Heart right ventricle (tissue), 16 donors: Measurements from ENCODE around the gene CARD18. TPM values are rescaled to one million over a fixed set of nuclear protein-coding genes. Genes with fewer than 3 reads are reported as not detected.

ENCODE experiments used
- ATAC-seq, 8 donors: fragments of 200-7000 bp; cut with Tn5 transposase; one replicate each; pipeline ENCODE4 v1.9.1; 2020; ENCODE audit warnings: mild to moderate bottlenecking in 8 of 8, moderate library complexity in 8 of 8, moderate number of reproducible peaks in 1 of 8
- DNase-seq, 2 donors: peaks; one replicate each; pipeline ENCODE4 v3.0.0-alpha.2; 2020
- H3K27ac ChIP-seq, 10 donors: fragments of 200-600 bp; sonication (generic) in 2 of 10; one replicate each; pipeline versions ENCODE4 v1.5.0 to v1.8.0; 2020 to 2022; ENCODE audit warnings: mild to moderate bottlenecking in 3 of 10
- H3K27me3 ChIP-seq, 7 donors: fragments of 200-600 bp; one replicate each; pipeline ENCODE4 v1.8.0; 2021 to 2022; ENCODE audit warnings: mild to moderate bottlenecking in 2 of 7
- H3K36me3 ChIP-seq, 9 donors: fragments of 200-600 bp; sonication (generic) in 1 of 9; one replicate each; pipeline versions ENCODE4 v1.5.0 to v1.8.0; 2020 to 2022; ENCODE audit warnings: mild to moderate bottlenecking in 2 of 9
- H3K4me1 ChIP-seq, 9 donors: fragments of 200-600 bp; sonication (generic) in 1 of 9; one replicate each; pipeline versions ENCODE4 v1.5.0 to v1.8.0; 2020 to 2022; ENCODE audit warnings: mild to moderate bottlenecking in 4 of 9
- H3K4me3 ChIP-seq, 10 donors: fragments of 200-600 bp; sonication (generic) in 2 of 10; one replicate each; pipeline versions ENCODE4 v1.5.0 to v1.8.0; 2020 to 2022; ENCODE audit warnings: mild to moderate bottlenecking in 7 of 10, moderate library complexity in 2 of 10
- H3K9me3 ChIP-seq, 11 donors: fragments of 200-600 bp in 10 of 11; sonication (generic) in 2 of 11; one replicate each; pipeline versions ENCODE4 v1.5.0 to v1.8.0; 2013 to 2022; ENCODE audit warnings: mild to moderate bottlenecking in 2 of 11, control low read depth in 1 of 11, moderate library complexity in 1 of 11
- WGBS, 2 donors: extraction: QIAGEN DNeasy Blood & Tissue Kit; methylation state at CpG; one replicate each; pipeline ENCODE4 v1.1.7; 2013; ENCODE audit warnings: inconsistent platforms in 1 of 2; 5-methylcytosine and 5-hydroxymethylcytosine counted together
- intact Hi-C, 10 donors: fragments of 100-400 bp; cut with DNase I; formaldehyde crosslinking; loops; one replicate each; pipeline versions ENCODE4 v1.11.1 to v1.14.2; 2022
- polyA plus RNA-seq, 2 donors: library from polyadenylated mRNA; stranded (reverse); fragments of 200-250 nt; gene quantifications; one replicate each; pipeline ENCODE4 v1.2.3, GENCODE V29; 2013
- total RNA-seq, 10 donors: library from RNA; stranded (reverse); fragmentation: NEBNext Ultra II Directional in 3 of 10; extraction: Animal tissue kit (Norgen Biotek cat#: 25700) in 3 of 10; gene quantifications; one replicate each; pipeline versions ENCODE4 v1.2.1 to v1.2.4, GENCODE V29; 2021 to 2023
- TF ChIP-seq, protein P1 (sequence below), 9 donors: fragments of 200-600 bp; sonication (generic) in 2 of 9; IDR thresholded peaks; one replicate each; pipeline versions ENCODE4 v1.5.0 to v1.8.0; 2021 to 2022; ENCODE audit warnings: antibody characterized with exemption in 9 of 9, mild to moderate bottlenecking in 5 of 9, moderate library complexity in 1 of 9
- donor health status: Arrhythmogenic right ventricular cardiomyopathy.
- donor health status: ischemic (EF 13 %, LVEDD 7.1; RV severe dilation, severe dysfunction).
- donor health status: healthy with polysubstance abuse.
- donor health status: DM: no; HTN: yes; CAD: no.
- donor health status: DM: no; HTN: no; CAD: no.
- donor health status: ischemic (EF 25% LVEDD 6.9; RV normal size, moderate dysfunction).
- donor health status: ischemic (EF 25% LVEDD 5.7; RV mildly dilated, moderate dysfunction).
- donor health status: healthy.
- donor health status: DM: yes; HTN: yes; CAD: no.
- donor health status: Ischemic cardiomyopathy.
- donor health status: ischemic (EF 35%, LVEDD 5.7; RV mildly dilated, moderate dysfunction).
- donor health status: nonischemic (EF 11% LVEDD 7.7; RV severe dilation, severe dysfunction).
- donor health status: DM: yes; HTN: yes; CAD: no.
- donor health status: PGD.
- donor health status: ischemic (EF 29% LVEDD 5.4; RV normal size, mild dysfunction).
- donor health status: nonischemic (EF 23%, LVEDD 6.1; RV moderate dilation, normal function).

The CARD18 gene
- total and polyA plus RNA-seq, 12 donors, result 0.07 to 2.3 (median 0.67) TPM; not detected in 9

DNA sequence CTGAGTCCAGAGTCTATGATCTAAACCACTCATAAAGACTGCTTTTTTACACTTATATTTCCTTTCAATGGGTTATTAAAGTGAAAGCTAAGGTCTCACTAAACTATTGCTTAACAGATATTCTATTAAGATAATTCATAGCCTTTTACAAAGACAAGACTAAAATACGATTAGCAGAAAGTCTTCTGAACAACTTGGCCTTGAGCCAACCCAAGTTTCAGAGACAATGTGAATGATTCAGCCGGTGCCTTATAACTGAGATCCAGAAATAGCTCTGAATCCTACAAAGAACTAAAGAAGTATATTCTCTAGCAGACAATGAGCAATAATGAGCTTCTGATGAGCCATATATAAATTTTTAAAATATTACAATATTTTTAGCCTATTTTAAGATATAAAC is 41.5 kb upstream of the CARD18 start:
- Histone ChIP-seq H3K27ac (peak overlapping the region in 3 of 10 donors; percentile 12 to 74 (median 32)), H3K27me3 (no peaks in the 10 kb centered on the region), H3K4me1 (peaks cover 0 to 29% (median 0%) of the 10 kb centered on the region in 9 donors), H3K36me3 (no peaks in the 10 kb centered on the region), H3K4me3 (no peak overlapping the region), H3K9me3 (no peaks in the 10 kb centered on the region)
- intact Hi-C loops, result no loop called here
- ATAC-seq (peak in 1 of 8 donors; percentile 41), DNase-seq (peak in 1 of 2 donors; percentile 6)
- TF ChIP-seq, protein P1, sequence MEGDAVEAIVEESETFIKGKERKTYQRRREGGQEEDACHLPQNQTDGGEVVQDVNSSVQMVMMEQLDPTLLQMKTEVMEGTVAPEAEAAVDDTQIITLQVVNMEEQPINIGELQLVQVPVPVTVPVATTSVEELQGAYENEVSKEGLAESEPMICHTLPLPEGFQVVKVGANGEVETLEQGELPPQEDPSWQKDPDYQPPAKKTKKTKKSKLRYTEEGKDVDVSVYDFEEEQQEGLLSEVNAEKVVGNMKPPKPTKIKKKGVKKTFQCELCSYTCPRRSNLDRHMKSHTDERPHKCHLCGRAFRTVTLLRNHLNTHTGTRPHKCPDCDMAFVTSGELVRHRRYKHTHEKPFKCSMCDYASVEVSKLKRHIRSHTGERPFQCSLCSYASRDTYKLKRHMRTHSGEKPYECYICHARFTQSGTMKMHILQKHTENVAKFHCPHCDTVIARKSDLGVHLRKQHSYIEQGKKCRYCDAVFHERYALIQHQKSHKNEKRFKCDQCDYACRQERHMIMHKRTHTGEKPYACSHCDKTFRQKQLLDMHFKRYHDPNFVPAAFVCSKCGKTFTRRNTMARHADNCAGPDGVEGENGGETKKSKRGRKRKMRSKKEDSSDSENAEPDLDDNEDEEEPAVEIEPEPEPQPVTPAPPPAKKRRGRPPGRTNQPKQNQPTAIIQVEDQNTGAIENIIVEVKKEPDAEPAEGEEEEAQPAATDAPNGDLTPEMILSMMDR (IDR thresholded peaks at IDR 0.05), result no peak
- WGBS, 2 donors, result 1 to 2% methylated on average over 2 of the region's 2 CpGs

DNA sequence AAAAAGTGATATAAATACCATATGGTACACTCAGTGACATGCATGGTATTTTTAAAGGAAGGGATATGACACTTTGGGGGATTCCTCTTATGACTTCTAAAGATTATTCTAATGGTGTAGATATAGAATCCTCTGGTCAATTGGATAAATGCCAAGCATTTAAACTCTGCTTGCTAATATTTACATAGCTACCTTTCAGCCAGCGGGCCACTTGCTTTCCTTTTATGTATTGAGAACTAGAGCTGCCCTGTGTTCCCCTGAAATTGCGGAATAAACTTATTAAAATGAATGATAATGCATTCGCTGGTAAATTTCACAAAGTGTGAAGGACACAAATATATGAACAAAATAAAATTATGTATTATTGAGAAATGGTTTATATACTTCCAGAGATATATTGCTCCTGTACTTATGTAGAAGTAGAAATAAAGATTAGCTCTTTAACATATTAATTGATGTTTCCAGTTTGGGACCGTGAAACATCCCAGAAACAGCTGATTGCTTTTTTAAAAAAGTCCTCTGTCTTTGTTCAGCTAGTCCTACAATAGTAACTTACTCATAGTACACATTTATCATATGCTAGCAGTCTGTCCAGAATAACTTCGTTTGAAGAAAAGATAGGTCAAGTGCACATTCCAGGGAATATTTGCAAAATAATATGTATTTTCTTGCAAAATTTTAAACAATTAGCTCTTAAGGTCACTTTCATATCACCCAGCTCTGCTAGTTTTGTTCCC is 40.1 kb upstream of the CARD18 start:
- Histone ChIP-seq H3K36me3 (no peaks in the 10 kb centered on the region), H3K27ac (no peak overlapping the region), H3K9me3 (no peaks in the 10 kb centered on the region), H3K27me3 (no peaks in the 10 kb centered on the region), H3K4me3 (no peak overlapping the region), H3K4me1 (peaks cover 0 to 29% (median 0%) of the 10 kb centered on the region in 9 donors)
- peak in 1 of 8 donors; percentile 56 for ATAC-seq
- TF ChIP-seq, protein P1 (IDR thresholded peaks at IDR 0.05), result no peak
- 49 to 59% methylated on average over 5 of the region's 5 CpGs for WGBS, 2 donors
- DNase-seq, result no peak
- intact Hi-C loops, result no loop called here

DNA sequence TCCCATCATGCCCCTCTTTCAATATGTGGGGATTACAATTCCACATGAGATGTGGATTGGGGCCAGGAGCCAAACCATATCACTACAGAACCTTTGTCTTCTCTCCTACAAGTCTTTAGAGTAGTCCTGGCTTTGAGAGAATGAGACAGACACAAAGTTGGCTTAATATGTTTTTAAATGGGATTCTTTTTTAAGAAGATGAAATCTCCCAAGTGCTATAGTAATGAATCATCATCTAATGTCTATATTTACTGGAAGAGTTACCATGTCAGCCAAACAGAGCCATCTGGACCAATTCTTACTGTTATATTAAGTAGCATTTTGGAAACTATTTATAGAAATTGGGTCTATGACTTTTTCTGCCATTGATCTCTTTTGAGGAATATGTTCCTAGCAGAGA is 38.1 kb upstream of the CARD18 start:
- TF ChIP-seq, protein P1 (IDR thresholded peaks at IDR 0.05), result no peak
- ATAC-seq (peak in 1 of 8 donors; percentile 28), DNase-seq (no peak)
- Histone ChIP-seq H3K9me3 (peaks cover 0 to 3% (median 0%) of the 10 kb centered on the region in 11 donors), H3K27me3 (no peaks in the 10 kb centered on the region), H3K36me3 (no peaks in the 10 kb centered on the region), H3K4me1 (peaks cover 0 to 18% (median 0%) of the 10 kb centered on the region in 9 donors), H3K27ac (no peak overlapping the region), H3K4me3 (no peak overlapping the region)
- intact Hi-C loops, result no loop called here

DNA sequence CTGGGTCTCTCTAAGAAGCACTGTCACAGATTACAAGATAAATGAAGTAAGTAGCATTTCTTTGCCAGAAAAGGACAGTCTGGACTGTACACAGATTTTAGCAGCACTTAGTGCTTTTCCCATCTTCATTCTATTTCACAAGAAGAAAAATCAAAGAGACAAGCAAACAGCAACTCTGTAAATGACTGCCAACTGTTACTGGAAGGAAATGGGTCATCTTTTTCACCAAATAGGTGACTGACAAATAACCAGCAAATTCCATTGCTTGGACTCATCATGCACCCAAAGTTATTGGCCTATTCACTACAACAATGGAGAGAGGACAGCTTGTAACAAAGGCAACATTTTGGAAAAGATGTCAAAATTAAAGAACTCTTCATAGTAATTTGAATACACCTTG is 28.9 kb upstream of the CARD18 start:
- intact Hi-C loops, result no loop called here

More for the DNA sequence above, 28.9 kb upstream of the CARD18 start:
- ATAC-seq (no peak), DNase-seq (no peak)
- Histone ChIP-seq H3K9me3 (peaks cover 0 to 26% (median 3%) of the 10 kb centered on the region in 11 donors), H3K4me1 (no peaks in the 10 kb centered on the region), H3K27ac (no peak overlapping the region), H3K36me3 (no peaks in the 10 kb centered on the region), H3K4me3 (no peak overlapping the region), H3K27me3 (no peaks in the 10 kb centered on the region)
- TF ChIP-seq, protein P1 (IDR thresholded peaks at IDR 0.05), result no peak
